ENCODE measurements around the gene VTI1A. TPM values are rescaled to one million over a fixed set of nuclear protein-coding genes. Genes with fewer than 3 reads are reported as not detected.
A peak's percentile ranks its signal among the peaks of the same experiment; 100 is the strongest.

Gene VTI1A
- total RNA-seq, 3 donors from 2014 or later = 53.7 to 65.6 (median 59.2) TPM

DNA sequence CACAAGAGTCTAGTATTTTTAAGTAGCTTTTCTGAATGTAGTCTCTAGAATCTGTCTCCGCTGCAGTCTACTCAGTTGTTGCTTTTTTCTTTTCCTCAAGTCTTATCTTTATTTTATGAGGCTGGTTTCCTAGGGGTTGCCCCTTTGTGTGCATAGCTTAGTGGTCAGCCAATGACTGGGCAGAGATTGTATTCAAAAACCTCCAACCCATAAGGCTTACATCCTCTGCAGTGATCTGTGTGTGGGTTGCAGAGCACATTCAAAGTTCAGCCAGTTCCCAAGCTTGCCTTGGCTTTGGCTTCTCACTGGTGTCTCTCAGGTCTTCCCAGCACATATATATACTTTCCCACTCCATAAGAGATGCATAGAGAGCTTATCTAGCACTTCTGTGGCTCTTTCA lies 343.0 kb downstream of the VTI1A start:
- no peak for DNase-seq (ENCODE audit: low spot score in 2 of 2)
- Histone ChIP-seq H3K36me3 (no peaks in the 10 kb centered on the region), H3K4me1 (no peaks in the 10 kb centered on the region), H3K4me3 (no peak overlapping the region), H3K27ac (no peak overlapping the region), H3K27me3 (no peaks in the 10 kb centered on the region), H3K9me3 (peaks cover 0 to 7% of the 10 kb centered on the region in 2 donors)
- TF ChIP-seq POLR2AphosphoS5 (IDR thresholded peaks at IDR 0.05) (no peak), POLR2A (IDR thresholded peaks at IDR 0.05) (no peak)
- TF ChIP-seq, protein P1, sequence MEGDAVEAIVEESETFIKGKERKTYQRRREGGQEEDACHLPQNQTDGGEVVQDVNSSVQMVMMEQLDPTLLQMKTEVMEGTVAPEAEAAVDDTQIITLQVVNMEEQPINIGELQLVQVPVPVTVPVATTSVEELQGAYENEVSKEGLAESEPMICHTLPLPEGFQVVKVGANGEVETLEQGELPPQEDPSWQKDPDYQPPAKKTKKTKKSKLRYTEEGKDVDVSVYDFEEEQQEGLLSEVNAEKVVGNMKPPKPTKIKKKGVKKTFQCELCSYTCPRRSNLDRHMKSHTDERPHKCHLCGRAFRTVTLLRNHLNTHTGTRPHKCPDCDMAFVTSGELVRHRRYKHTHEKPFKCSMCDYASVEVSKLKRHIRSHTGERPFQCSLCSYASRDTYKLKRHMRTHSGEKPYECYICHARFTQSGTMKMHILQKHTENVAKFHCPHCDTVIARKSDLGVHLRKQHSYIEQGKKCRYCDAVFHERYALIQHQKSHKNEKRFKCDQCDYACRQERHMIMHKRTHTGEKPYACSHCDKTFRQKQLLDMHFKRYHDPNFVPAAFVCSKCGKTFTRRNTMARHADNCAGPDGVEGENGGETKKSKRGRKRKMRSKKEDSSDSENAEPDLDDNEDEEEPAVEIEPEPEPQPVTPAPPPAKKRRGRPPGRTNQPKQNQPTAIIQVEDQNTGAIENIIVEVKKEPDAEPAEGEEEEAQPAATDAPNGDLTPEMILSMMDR (IDR thresholded peaks at IDR 0.05) = no peak
- intact Hi-C loops (cut with DNase I; ENCODE audit: low total_unique reads) = no loop called here

DNA sequence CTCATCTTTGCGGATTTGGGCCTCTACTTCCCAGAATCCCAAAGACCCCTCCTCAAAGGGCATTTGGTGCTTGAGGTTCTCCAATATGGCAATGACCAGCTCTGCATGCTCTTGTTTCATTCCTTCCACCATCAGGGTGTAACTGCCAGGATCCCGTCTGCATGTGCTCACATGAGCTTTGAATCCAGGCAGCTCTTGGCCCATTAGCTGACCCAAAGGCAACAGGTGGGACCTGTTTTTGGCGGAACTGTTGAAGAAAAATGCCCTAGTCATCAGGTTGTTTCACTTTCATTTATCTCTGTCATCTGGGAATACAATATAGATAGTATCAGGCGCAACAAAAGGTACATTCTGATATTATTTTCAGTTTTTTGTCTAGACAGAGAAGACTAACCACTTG lies 343.9 kb downstream of the VTI1A start:
- Histone ChIP-seq H3K4me3 (no peak overlapping the region), H3K27me3 (no peaks in the 10 kb centered on the region), H3K4me1 (no peaks in the 10 kb centered on the region), H3K27ac (no peak overlapping the region), H3K36me3 (no peaks in the 10 kb centered on the region), H3K9me3 (peaks cover 0 to 7% of the 10 kb centered on the region in 2 donors)
- intact Hi-C loops (cut with DNase I; ENCODE audit: low total_unique reads) = no loop called here
- TF ChIP-seq POLR2A (IDR thresholded peaks at IDR 0.05) (no peak), POLR2AphosphoS5 (IDR thresholded peaks at IDR 0.05) (no peak)
- TF ChIP-seq, protein P1 (IDR thresholded peaks at IDR 0.05) = no peak
- DNase-seq (ENCODE audit: low spot score in 2 of 2) = no peak

DNA sequence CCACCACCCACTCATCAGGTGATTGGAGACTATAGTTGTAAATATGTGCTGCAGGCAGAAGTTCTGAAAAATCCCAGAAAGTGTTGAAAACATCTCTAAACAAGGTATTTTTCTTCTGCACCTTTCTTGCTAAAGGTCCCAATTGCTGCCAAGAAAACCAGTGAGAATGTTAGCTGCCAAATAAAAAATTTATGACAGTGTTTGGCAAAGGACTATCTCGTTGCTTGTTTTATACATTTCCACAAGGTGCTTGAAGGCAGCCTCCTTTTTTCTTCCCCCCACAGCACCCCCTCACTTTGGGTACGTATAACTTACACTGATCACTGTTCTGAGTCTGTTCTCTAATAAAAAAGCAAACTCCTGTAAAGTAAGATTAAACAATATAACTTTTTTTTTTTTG lies 344.4 kb downstream of the VTI1A start:
- peaks cover 0 to 7% of the 10 kb centered on the region in 2 donors for H3K9me3 ChIP-seq
- DNase-seq (ENCODE audit: low spot score in 2 of 2) = no peak
- H3K4me3 ChIP-seq = no peak overlapping the region
- no peak overlapping the region for H3K27ac ChIP-seq
- no peaks in the 10 kb centered on the region for H3K4me1 ChIP-seq
- no peaks in the 10 kb centered on the region for H3K36me3 ChIP-seq
- TF ChIP-seq, protein P1 (IDR thresholded peaks at IDR 0.05) = no peak
- TF ChIP-seq POLR2A (IDR thresholded peaks at IDR 0.05) (no peak), POLR2AphosphoS5 (IDR thresholded peaks at IDR 0.05) (no peak)
- no peaks in the 10 kb centered on the region for H3K27me3 ChIP-seq
- intact Hi-C loops (cut with DNase I; ENCODE audit: low total_unique reads) = no loop called here

DNA sequence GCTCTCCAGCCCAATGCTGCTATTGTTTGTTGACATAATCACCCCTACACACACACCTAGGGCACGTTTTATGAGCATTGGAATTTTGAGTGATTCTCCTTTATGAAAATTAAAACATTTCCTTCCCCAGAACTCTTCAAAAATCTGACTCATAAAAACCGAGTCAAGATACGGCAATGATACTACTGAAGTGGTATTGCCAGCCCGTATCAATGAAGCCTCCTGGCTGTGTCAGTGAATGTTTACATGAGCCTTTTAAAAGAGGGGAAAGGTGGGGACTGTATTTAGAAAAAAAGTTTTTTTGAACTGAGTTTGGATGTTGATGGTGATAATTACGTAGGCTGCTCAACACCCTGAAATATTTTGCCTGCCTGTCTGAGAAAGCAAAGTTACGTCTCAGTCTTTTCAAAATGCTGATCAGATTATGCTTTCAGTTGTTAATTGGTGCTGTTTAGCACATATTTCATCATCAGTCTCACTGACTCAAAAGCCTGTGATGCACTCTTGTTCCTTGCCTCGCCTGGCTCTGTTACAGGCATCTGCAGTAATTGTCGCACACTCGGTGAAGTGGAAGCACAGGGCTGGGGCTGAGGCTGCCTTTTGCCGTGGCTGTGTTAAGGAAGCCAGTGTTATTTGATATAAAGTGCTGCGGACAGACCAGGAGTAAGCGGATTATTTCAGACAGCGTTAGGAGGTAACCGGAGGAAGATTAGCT lies 345.6 kb downstream of the VTI1A start:
- Histone ChIP-seq H3K36me3 (no peaks in the 10 kb centered on the region), H3K9me3 (peaks cover 0 to 7% of the 10 kb centered on the region in 2 donors), H3K27ac (peak overlapping the region in 1 of 2 donors; percentile 16), H3K4me3 (no peak overlapping the region), H3K27me3 (no peaks in the 10 kb centered on the region), H3K4me1 (no peaks in the 10 kb centered on the region)
- TF ChIP-seq POLR2A (IDR thresholded peaks at IDR 0.05) (no peak), POLR2AphosphoS5 (IDR thresholded peaks at IDR 0.05) (peak in 1 of 3 donors; percentile 43)
- TF ChIP-seq, protein P1 (IDR thresholded peaks at IDR 0.05) = no peak
- intact Hi-C loops (cut with DNase I; ENCODE audit: low total_unique reads) = no loop called here
- DNase-seq (ENCODE audit: low spot score in 2 of 2) = no peak

DNA sequence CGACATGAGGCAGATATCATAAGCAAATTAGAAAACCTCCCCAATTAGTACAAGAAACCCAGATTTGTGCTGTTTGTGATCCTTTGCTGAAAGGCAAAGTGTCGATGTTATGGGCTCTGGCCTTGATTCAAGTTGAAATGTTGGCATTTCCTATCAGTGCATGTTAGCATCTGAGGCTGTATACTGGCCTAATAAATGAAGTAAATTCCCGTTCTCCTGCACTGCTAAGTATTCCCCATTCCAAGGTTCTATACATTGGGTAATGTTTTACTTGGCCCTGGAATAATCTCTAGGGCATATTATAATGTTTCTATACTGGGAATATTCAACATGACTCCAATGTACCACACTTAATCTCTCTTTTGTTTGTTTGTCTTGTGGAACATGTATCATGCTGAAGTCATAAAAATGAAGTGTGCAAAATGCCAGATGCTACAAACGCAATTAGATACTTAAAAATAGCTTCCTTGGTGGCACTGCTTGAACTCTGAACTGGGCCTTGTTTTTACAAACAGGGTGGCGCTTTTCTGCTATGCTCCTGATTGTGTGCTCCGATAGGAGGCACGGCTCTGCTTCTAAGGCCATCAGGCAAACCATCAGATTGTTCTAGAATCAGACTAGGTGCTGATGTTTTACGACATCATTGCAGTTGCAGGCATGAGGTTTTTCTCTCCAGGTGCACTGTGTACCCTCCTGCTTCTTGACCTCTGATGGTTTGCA lies 346.3 kb downstream of the VTI1A start:
- Histone ChIP-seq H3K36me3 (no peaks in the 10 kb centered on the region), H3K27me3 (no peaks in the 10 kb centered on the region), H3K4me3 (no peak overlapping the region), H3K4me1 (no peaks in the 10 kb centered on the region), H3K27ac (peak overlapping the region in 1 of 2 donors; percentile 16), H3K9me3 (peaks cover 0 to 7% of the 10 kb centered on the region in 2 donors)
- TF ChIP-seq POLR2A (IDR thresholded peaks at IDR 0.05) (no peak), POLR2AphosphoS5 (IDR thresholded peaks at IDR 0.05) (no peak)
- TF ChIP-seq, protein P1 (IDR thresholded peaks at IDR 0.05) = no peak
- no peak for DNase-seq (ENCODE audit: low spot score in 2 of 2)
- intact Hi-C loops (cut with DNase I; ENCODE audit: low total_unique reads) = no loop called here

Measured in breast epithelium (tissue), 4 donors.